ENCODE results near the gene NCAM1.

Gene NCAM1

DNA sequence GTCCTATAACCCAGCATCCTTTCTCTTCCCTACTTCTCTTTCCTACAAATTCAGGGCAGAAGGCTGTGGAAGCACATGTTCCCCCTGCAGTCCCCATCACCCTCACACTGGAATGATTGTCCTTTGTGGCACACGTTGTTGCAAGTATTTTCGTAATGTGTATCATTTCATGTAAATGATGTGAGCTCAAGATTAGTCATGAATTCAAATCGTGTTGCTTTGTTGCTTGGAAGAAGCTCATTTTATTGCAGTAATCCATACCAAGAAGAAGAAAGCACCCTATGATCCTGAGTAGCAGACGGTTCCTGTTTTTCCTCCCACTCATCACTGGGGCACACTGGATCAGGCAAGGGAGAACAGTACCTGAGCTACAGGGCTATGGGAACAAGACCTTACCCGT is 173.4 kb downstream of the NCAM1 start:
- no peak for DNase-seq

DNA sequence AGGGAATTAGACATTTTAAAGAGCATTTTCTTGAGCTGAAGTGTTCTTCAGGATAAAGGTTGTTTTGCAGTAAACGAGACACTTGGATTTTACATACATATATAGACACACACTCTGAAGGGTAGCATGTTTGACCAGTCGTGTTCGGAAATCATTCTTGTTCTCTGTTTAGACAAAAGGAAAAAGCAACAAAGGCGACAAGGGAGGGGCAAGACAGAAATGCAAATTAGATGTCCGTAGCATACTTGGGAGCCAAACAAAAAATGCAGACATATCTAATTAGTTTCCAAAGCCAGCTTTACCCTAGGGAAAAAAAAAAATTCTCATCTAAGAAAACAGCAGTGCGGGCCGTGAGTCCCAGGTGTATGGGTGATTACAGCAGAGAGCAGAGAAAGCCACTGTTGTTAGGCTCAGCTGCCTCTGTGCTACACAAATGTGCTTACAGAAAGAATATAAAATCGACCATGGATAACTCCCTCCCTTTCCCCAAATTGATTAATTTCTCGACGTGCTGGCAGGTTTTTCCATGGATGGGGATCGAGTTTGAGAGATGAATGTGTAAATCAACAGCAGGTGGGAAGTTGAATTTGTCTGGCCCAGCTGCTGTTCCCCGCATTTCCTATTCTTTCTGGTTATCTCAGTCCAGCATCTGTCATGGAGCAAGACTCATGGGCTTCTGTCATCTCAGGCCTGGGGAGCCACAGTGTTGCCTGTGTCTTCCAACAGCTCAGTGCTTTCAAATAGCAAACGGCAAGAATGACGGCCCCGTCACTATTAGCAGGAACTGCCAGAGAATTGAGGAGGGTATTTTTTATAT is 176.7 kb downstream of the NCAM1 start:
- DNase-seq = no peak

DNA sequence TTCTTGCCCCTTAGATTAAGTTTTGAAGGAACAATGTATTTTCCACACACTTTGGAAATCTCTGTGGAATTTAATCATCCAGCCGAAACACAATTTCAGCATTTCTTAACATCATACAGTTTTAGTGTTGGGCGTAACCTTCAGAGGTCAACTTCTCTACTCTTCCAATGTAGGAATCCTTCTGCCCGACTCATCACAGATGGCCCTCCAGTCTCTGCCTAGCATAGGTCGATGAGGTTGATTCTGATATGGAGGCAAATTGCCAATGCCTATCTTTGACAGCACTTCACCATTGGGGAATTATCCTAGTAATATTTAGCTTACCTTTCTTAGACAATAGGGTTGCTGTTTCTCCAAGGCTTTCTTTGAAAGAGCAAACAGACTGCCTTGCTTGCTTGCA is 177.5 kb downstream of the NCAM1 start:
- no peak for DNase-seq

DNA sequence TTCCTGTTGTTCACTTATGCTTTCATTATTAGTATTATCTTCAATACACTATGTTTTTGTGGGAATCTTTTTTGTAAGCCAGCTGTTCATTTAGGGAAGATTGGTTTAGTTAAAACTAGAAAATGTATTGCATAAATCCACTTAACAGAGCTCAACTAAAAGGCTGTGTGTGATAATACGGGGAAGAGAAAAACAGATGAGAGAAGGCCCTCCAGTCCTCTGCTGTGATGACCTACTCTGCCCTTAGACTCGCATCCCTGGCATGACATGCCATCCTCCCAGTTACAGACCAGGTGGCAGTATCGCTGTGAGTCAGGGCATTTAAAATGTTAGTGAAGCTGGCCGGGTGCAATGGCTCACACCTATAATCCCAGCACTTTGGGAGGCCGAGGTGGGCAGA is 179.8 kb downstream of the NCAM1 start:
- no peak for DNase-seq

GRCh38 chr11:113142508-113142907 is 181.3 kb downstream of the NCAM1 start:
- no peak for DNase-seq

DNA sequence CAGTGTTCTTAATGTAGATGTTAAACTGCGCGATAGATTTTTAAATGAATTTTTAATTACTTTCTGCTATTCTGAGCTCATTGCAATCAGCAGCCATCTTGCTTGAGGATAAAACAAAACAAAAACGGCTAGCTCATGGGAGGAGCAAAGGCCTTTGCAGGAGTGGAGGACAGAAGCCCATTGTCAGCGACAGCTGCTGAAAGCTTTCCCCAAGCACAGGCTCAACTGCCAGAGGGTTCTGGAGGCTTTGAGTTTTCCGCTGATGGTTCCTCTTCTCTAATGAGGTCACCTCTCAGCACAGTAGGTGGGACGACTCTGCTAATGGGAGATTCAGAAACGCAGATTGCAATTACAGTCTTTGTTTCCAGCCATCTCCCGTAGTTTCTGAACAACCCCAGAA is 186.0 kb downstream of the NCAM1 start:
- no peak for DNase-seq

- no peak for DNase-seq
Observed at GRCh38 chr11:113148076-113148475, 186.9 kb downstream of the NCAM1 start.

DNA sequence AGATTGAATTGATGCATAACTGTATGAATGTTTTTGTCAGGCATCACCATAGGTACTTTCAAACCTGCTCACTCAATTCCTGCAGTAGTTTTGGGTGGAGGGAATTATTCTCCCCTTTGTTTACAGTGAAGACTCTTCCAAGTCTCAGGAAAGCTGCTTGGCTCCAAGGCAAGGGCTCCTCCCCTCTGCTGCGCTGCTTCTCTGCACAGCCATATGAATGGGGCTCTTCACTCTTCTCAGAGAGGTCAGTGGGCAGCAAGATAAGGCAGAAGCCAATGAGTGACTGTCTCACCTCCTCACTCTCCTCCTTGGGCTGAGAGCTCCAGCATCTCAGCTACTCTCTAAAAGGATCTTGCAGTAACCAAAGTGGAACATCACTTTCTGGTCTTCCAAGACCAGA is 187.4 kb downstream of the NCAM1 start:
- DNase-seq = no peak

GRCh38 chr11:113151521-113151920 is 190.3 kb downstream of the NCAM1 start:
- no peak for DNase-seq

DNA sequence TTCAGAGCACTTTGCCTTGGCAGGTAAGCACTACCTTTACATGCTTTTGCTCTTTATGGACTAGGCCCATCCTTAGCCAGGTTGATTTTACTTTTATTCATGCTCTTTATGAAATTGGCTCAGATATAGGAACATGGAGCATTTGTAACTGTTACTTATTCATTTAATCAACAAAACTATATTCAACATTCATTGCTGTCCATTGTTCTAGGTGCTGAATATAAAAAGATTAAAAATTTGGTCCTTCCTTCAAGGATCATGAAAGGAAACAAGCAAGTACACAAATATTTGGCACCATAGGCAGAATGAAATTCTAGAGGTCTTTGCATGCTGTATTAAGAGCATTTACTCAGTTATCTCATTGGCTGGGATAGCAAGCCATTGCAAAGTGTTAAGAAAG is 191.3 kb downstream of the NCAM1 start:
- DNase-seq = no peak

- no peak for DNase-seq
Observed at GRCh38 chr11:113153847-113154246, 192.6 kb downstream of the NCAM1 start.

GRCh38 chr11:113159988-113160807 is 199.0 kb downstream of the NCAM1 start:
- DNase-seq = no peak

GRCh38 chr11:113160808-113161124 is 199.5 kb downstream of the NCAM1 start:
- no peak for DNase-seq

DNA sequence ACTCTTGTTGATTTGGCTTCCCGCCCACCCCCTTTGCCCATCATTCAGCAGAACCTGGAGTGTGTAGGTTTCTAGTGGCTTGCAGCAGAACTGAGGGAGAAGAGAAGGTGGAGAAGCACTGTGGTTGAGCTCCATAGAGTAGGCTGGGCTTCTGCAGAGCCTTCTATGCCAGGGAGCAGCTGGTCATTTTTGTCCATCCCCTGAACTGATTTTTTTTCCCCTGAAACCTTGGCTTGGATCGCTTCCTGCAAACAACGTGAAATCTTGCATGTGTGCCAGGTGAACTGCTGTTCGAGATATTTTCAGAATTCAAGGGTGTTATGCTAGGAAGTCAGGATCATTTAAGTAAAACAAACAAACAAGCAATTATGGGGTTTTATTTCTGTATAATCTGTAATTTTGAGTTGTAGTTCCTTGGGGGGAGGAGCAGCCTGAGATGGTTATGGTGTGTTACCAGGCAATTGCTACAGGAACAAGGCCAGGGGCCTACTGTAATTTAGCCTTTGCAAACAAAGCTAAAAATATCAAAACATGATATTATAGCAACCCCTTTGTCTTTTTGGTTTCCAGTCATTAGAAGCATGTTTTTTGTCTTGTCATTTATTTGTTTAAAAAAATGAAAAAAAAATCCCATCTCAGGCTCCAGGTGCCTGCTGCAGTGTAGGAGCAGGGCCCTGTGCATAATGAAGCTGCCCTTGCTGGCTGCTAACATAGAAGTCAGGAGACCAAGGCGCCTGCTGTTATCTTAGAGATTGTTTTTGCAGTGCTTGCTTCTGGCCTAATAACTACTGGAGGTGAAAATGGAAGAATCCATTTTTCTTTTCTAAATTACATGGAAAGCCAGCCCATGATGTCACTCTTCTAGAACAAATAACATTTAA is 200.7 kb downstream of the NCAM1 start:
- DNase-seq = no peak

- DNase-seq = no peak
Observed at GRCh38 chr11:113162592-113162962, 201.4 kb downstream of the NCAM1 start.

GRCh38 chr11:113163291-113164030 is 202.2 kb downstream of the NCAM1 start:
- no peak for DNase-seq

GRCh38 chr11:113166280-113166679 is 205.1 kb downstream of the NCAM1 start:
- no peak for DNase-seq

- DNase-seq = no peak
Observed at GRCh38 chr11:113167599-113167998, 206.4 kb downstream of the NCAM1 start.

GRCh38 chr11:113168354-113169342 is 207.4 kb downstream of the NCAM1 start:
- DNase-seq = no peak

DNA sequence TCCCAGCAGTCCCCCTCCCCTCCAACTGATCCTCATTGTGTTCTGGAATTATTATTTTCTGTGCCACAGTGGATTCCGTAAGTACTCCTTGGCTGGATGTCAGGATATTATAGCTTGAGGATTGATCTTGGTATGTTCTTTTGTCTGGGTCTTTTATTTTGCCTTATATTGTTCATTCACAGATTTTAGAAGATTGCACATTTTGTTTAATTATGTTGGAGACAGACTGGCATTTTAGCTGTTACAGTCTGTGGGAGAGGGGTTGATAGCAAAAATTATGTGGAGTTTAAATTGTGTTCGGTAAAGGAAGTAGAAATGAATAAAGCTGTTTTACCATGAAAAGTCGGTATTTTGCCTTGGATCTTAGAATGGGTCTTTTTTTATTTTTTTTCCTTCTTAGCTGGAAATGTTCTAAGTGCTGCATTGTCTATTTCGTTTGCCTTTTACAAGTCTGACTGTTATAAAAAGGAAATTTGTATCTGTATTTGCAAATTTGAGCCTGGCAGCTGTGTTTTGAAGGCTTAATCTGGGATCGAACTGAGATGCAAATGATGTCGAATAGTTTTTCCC is 211.2 kb downstream of the NCAM1 start:
- no peak for DNase-seq

DNA sequence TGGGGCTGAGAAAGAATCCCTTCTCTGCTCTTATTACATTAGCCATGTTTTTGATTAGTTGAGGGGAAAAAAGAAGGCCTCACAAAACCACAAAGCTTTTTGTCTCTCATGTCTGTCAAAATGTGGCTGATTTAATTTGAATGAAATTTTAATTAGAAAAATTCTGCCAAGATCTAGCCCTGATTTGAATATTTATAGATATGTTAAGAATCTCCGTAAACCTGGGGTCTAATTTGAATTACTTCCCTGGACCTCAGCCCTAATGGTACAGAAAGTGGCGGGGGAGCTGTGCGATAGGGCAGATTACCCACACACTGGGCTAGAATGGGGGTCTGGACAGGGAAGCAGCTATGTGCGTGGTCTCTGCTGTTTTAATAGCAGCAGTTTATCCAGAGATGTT is 211.9 kb downstream of the NCAM1 start:
- no peak for DNase-seq

All from NCI-H1694 (cell line).